IMR-90 (cell line): ENCODE data around the gene TIPIN. TPM values are rescaled to one million over a fixed set of nuclear protein-coding genes. Genes with fewer than 3 reads are reported as not detected.

Experiments
- ATAC-seq: fragments of 200-7000 bp; cut with Tn5 transposase; 2 replicates; pipeline ENCODE4 v1.9.1; 2020; ENCODE audit warnings: low read depth, mild to moderate bottlenecking, moderate library complexity
- BruUV-seq: library from RNA; stranded (reverse); fragments of 400-500 nt; replicated peaks from 2 replicates; lab custom pipeline; 2021; lab: Mats Ljungman, UMichigan
- CTCF ChIA-PET: fragments of 300-600 bp; formaldehyde crosslinking; extraction: SDS; loops from one replicate; lab custom pipeline; 2021; ENCODE audit warnings: antibody characterized with exemption; lab: Yijun Ruan, JAX
- POLR2A ChIA-PET: fragments of 300-600 bp; sonication (Branson Sonifier 250); formaldehyde crosslinking; loops from one replicate; lab custom pipeline; 2022; ENCODE audit warnings: antibody characterized with exemption; ENCODE audit not compliant: unreplicated experiment; lab: Charles Lee
- DNase-seq: peaks from one replicate; pipeline ENCODE4 v3.0.0; 2013
- H2AFZ ChIP-seq: replicated peaks from 2 replicates; pipeline ENCODE3; 2013; ENCODE audit warnings: low read length, mild to moderate bottlenecking; ENCODE audit not compliant: poor library complexity
- H2AK5ac ChIP-seq: 2 replicates; pipeline ENCODE4 v1.6.1; 2013; ENCODE audit warnings: low read depth, low read length, inconsistent platforms
- H2AK9ac ChIP-seq: replicated peaks from 2 replicates; pipeline ENCODE3; 2013; ENCODE audit warnings: mild to moderate bottlenecking, low read depth, low read length, moderate library complexity; ENCODE audit not compliant: poor library complexity
- H2BK120ac ChIP-seq: 2 replicates; pipeline ENCODE4 v1.6.1; 2013; ENCODE audit warnings: low read depth, low read length, inconsistent platforms
- H2BK15ac ChIP-seq: 3 replicates; pipeline ENCODE4 v1.6.1; 2013; ENCODE audit warnings: low read depth, low read length, inconsistent platforms
- H2BK20ac ChIP-seq: 2 replicates; pipeline ENCODE4 v1.6.1; 2013; ENCODE audit warnings: low read depth, mild to moderate bottlenecking, inconsistent platforms, low read length, moderate library complexity
- H2BK5ac ChIP-seq: 2 replicates; pipeline ENCODE4 v1.6.1; 2013; ENCODE audit warnings: mild to moderate bottlenecking, low read depth, low read length, inconsistent platforms; ENCODE audit not compliant: poor library complexity, severe bottlenecking
- H3K14ac ChIP-seq: replicated peaks from 2 replicates; pipeline ENCODE4 v1.6.1; 2013; ENCODE audit warnings: low read depth, low read length, inconsistent platforms
- H3K18ac ChIP-seq: 2 replicates; pipeline ENCODE4 v1.6.1; 2013; ENCODE audit warnings: low read depth, low read length, control low read depth
- H3K23ac ChIP-seq: 2 replicates; pipeline ENCODE4 v1.6.1; 2013; ENCODE audit warnings: low read depth, low read length, inconsistent platforms
- H3K27ac ChIP-seq: 2 replicates; pipeline ENCODE4 v1.5.1; 2013; ENCODE audit warnings: mild to moderate bottlenecking, control low read depth, low read length; ENCODE audit not compliant: insufficient read depth
- H3K27me3 ChIP-seq: 2 replicates; pipeline ENCODE4 v1.6.1; 2013; ENCODE audit warnings: low read length; ENCODE audit not compliant: control insufficient read depth, insufficient read depth
- H3K36me3 ChIP-seq: 2 replicates; pipeline ENCODE4 v1.6.1; 2013; ENCODE audit warnings: low read length, mixed read lengths; ENCODE audit not compliant: control insufficient read depth, insufficient read depth
- H3K4ac ChIP-seq: 2 replicates; pipeline ENCODE4 v1.6.1; 2013; ENCODE audit warnings: low read depth, low read length, inconsistent platforms
- H3K4me1 ChIP-seq: 2 replicates; pipeline ENCODE4 v1.6.1; 2013; ENCODE audit warnings: low read length, mixed read lengths; ENCODE audit not compliant: control insufficient read depth, insufficient read depth
- H3K4me2 ChIP-seq: 2 replicates; pipeline ENCODE4 v1.6.1; 2013; ENCODE audit warnings: low read depth, mild to moderate bottlenecking, control low read depth, low read length, moderate library complexity
- H3K4me3 ChIP-seq: 2 replicates; pipeline ENCODE4 v1.5.1; 2013; ENCODE audit warnings: low read depth, mild to moderate bottlenecking, control low read depth, low read length, moderate library complexity; ENCODE audit not compliant: insufficient read depth
- H3K56ac ChIP-seq: 2 replicates; pipeline ENCODE4 v1.6.1; 2013; ENCODE audit warnings: low read length, inconsistent platforms; ENCODE audit not compliant: insufficient read depth; ENCODE audit errors: extremely low read depth
- H3K79me1 ChIP-seq, 2 experiments: 2 replicates each; pipeline ENCODE4 v1.6.1; 2013; ENCODE audit warnings: low read length in 2 of 2, inconsistent platforms in 1 of 2, low read depth in 1 of 2
- H3K9ac ChIP-seq: 2 replicates; pipeline ENCODE4 v1.6.1; 2013; ENCODE audit warnings: low read depth, low read length, control low read depth
- H3K9me1 ChIP-seq: 2 replicates; pipeline ENCODE4 v1.6.1; 2013; ENCODE audit warnings: low read length, inconsistent platforms; ENCODE audit not compliant: insufficient read depth
- H3K9me3 ChIP-seq: 2 replicates; pipeline ENCODE4 v1.6.1; 2013; ENCODE audit warnings: low read length; ENCODE audit not compliant: control insufficient read depth, insufficient read depth
- H4K20me1 ChIP-seq: 2 replicates; pipeline ENCODE4 v1.6.1; 2013; ENCODE audit warnings: low read length, inconsistent platforms; ENCODE audit not compliant: insufficient read depth
- H4K5ac ChIP-seq: 2 replicates; pipeline ENCODE4 v1.6.1; 2013; ENCODE audit warnings: mild to moderate bottlenecking, low read depth, low read length, control low read depth
- H4K8ac ChIP-seq, 2 experiments: 2 replicates each; pipeline ENCODE4 v1.6.1; 2013; ENCODE audit warnings: low read depth in 2 of 2, low read length in 2 of 2, control low read depth in 1 of 2, inconsistent platforms in 1 of 2
- H4K91ac ChIP-seq: 2 replicates; pipeline ENCODE4 v1.6.1; 2013; ENCODE audit warnings: low read depth, low read length, inconsistent platforms; ENCODE audit not compliant: insufficient read depth
- BHLHE40 ChIP-seq: fragments of 150-350 bp; IDR thresholded peaks from 2 replicates; pipeline ENCODE4 v1.6.1; 2016; ENCODE audit warnings: mild to moderate bottlenecking, low read depth, low read length
- CEBPB ChIP-seq: IDR thresholded peaks from 2 replicates; pipeline ENCODE4 v1.6.1; 2012; ENCODE audit warnings: low read depth, low read length, improper control_type of control experiment
- CHD1 ChIP-seq: IDR thresholded peaks from 2 replicates; pipeline ENCODE4 v1.6.1; 2012; ENCODE audit warnings: low read depth, low read length, improper control_type of control experiment
- FOS ChIP-seq: fragments of 150-350 bp; IDR thresholded peaks from 2 replicates; pipeline ENCODE4 v1.6.1; 2016; ENCODE audit warnings: low read depth, low read length
- MAFK ChIP-seq: IDR thresholded peaks from 2 replicates; pipeline ENCODE4 v1.6.1; 2012; ENCODE audit warnings: low read depth, low read length, improper control_type of control experiment
- MAZ ChIP-seq: IDR thresholded peaks from 2 replicates; pipeline ENCODE4 v1.6.1; 2012; ENCODE audit warnings: low read depth, mild to moderate bottlenecking, low read length, improper control_type of control experiment, moderate library complexity, borderline replicate concordance
- MXI1 ChIP-seq: IDR thresholded peaks from 2 replicates; pipeline ENCODE4 v1.6.1; 2012; ENCODE audit warnings: low read depth, mild to moderate bottlenecking, low read length, moderate library complexity, borderline replicate concordance
- NFE2L2 ChIP-seq: fragments of 150-350 bp; IDR thresholded peaks from 2 replicates; pipeline ENCODE4 v1.6.1; 2016; ENCODE audit warnings: low read depth, mild to moderate bottlenecking, low read length
- POLR2A ChIP-seq: IDR thresholded peaks from 2 replicates; pipeline ENCODE4 v1.6.1; 2012; ENCODE audit warnings: mild to moderate bottlenecking, low read depth, low read length
- RAD21 ChIP-seq: IDR thresholded peaks from 2 replicates; pipeline ENCODE4 v1.6.1; 2012; ENCODE audit warnings: low read length, improper control_type of control experiment
- RCOR1 ChIP-seq: IDR thresholded peaks from 2 replicates; pipeline ENCODE4 v1.6.1; 2012; ENCODE audit warnings: mild to moderate bottlenecking, low read length, improper control_type of control experiment; ENCODE audit not compliant: insufficient replicate concordance
- RFX5 ChIP-seq: IDR thresholded peaks from 2 replicates; pipeline ENCODE4 v1.8.0; 2012; ENCODE audit warnings: low read depth, mild to moderate bottlenecking, low read length, moderate library complexity
- SMC3 ChIP-seq: fragments of 150-350 bp; IDR thresholded peaks from 2 replicates; pipeline ENCODE4 v1.6.1; 2016; ENCODE audit warnings: low read depth, mild to moderate bottlenecking, antibody characterized with exemption, low read length, moderate library complexity
- WGBS, 2 experiments: methylation state at CpG; one replicate each; pipeline versions ENCODE4 v1.1.5 to v1.1.7; 2013; ENCODE audit warnings: missing lambda C conversion rate in 2 of 2; ENCODE audit not compliant: insufficient read length in 1 of 2; ENCODE audit errors: extremely low coverage in 2 of 2; 5-methylcytosine and 5-hydroxymethylcytosine counted together
- dilution Hi-C: fragments of 300-500 bp; cut with HindIII; formaldehyde crosslinking; loops from one replicate; pipeline ENCODE4 v1.14.3; 2018; ENCODE audit warnings: low sequenced_read_pairs; ENCODE audit not compliant: unreplicated experiment
- in situ Hi-C: fragments of 300-500 bp; cut with MboI; formaldehyde crosslinking; loops from 3 replicates; pipeline ENCODE4 v1.14.3; 2019; ENCODE audit warnings: low sequenced_read_pairs, inconsistent platforms, mixed read lengths
- intact Hi-C: fragments of 100-400 bp; cut with micrococcal nuclease; formaldehyde crosslinking; loops from 2 replicates; pipeline ENCODE4 v1.10.0; 2022
- polyA plus RNA-seq, 3 experiments: library from polyadenylated mRNA; depleted of rRNA; stranded (reverse); fragments of >200 nt; gene quantifications; 2 replicates each; pipeline ENCODE4 v1.2.3, GENCODE V29; 2012; ENCODE audit warnings: low replicate concordance in 1 of 3
- total RNA-seq: library from RNA; depleted of rRNA; stranded (reverse); fragments of >200 nt; gene quantifications from 2 replicates; pipeline ENCODE4 v1.2.3, GENCODE V29; 2012
- TF ChIP-seq, protein P1 (sequence below): fragments of 150-350 bp; IDR thresholded peaks from 2 replicates; pipeline ENCODE4 v1.6.1; 2017; ENCODE audit warnings: mild to moderate bottlenecking, antibody characterized with exemption, low read length, low read depth
- TF ChIP-seq, protein P2 (sequence below): conservative IDR thresholded peaks from 2 replicates; pipeline ENCODE4 v1.5.1; 2012; ENCODE audit warnings: mild to moderate bottlenecking, low read depth, low read length, improper control_type of control experiment
- TF ChIP-seq, protein P3 (sequence below): fragments of 150-350 bp; IDR thresholded peaks from 2 replicates; pipeline ENCODE4 v1.6.1; 2016; ENCODE audit warnings: low read depth, mild to moderate bottlenecking, low read length, moderate library complexity, borderline replicate concordance

TIPIN gene
- total and polyA plus RNA-seq, 2 of the 4 experiments (the other 2 are of a cell fraction), result 6.3 to 7.3 TPM

DNA sequence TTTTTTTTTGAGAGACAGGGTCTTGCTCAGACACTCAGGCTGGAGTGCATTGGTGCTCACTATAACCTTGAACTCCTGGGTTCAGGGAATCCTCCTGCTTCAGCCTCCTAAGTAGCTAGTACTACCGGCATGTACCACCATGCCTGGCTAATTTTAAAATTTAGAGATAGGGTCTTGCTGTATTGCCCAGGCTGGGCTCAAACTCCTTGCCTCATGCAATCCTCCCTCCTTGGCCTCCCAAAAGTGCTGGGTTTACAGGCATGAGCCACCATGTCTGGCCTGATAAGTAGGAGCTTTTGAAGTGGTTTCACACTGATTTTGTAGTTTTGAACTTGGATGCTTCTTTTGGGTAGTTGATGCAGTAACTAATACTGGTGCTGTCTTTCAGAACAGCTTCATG lies 38.0 kb upstream of the TIPIN start:
- Histone ChIP-seq H2BK120ac (no peak overlapping the region), H2AK9ac (no peak overlapping the region), H3K18ac (no peak overlapping the region), H3K27ac (no peak overlapping the region), H2BK15ac (no peak overlapping the region), H3K4me1 (peaks cover 1% of the 10 kb centered on the region), H3K4ac (no peak overlapping the region), H3K9me3 (no peaks in the 10 kb centered on the region), H3K9me1 (peaks cover 15% of the 10 kb centered on the region), H3K79me1 (peaks cover 4 to 74% of the 10 kb centered on the region in 2 experiments; a peak in 3 of 4 replicates), H3K14ac (no peak overlapping the region), H3K36me3 (peaks cover 2% of the 10 kb centered on the region), H2AFZ (no peak overlapping the region), H4K8ac (no peak overlapping the region), H3K9ac (no peak overlapping the region), H4K5ac (no peak overlapping the region), H4K20me1 (peaks cover 77% of the 10 kb centered on the region), H3K23ac (no peak overlapping the region), H3K4me3 (no peak overlapping the region), H3K27me3 (no peaks in the 10 kb centered on the region), H3K4me2 (no peak overlapping the region), H4K91ac (no peak overlapping the region), H2AK5ac (no peak overlapping the region), H2BK20ac (no peak overlapping the region), H2BK5ac (no peak overlapping the region), H3K56ac (no peak overlapping the region)
- dilution Hi-C loops (no loop called here), in situ Hi-C loops (no loop called here), intact Hi-C loops (no loop called here)
- DNase-seq, result no peak
- ChIA-PET CTCF (no interaction called here), POLR2A (no interaction called here)
- ATAC-seq, result no peak
- TF ChIP-seq BHLHE40 (no peak), CHD1 (no peak), RCOR1 (no peak), SMC3 (no peak), CEBPB (no peak), RAD21 (no peak), MXI1 (no peak), NFE2L2 (no peak), POLR2A (no peak), RFX5 (no peak), FOS (no peak), MAZ (no peak), MAFK (no peak)
- TF ChIP-seq, protein P1, sequence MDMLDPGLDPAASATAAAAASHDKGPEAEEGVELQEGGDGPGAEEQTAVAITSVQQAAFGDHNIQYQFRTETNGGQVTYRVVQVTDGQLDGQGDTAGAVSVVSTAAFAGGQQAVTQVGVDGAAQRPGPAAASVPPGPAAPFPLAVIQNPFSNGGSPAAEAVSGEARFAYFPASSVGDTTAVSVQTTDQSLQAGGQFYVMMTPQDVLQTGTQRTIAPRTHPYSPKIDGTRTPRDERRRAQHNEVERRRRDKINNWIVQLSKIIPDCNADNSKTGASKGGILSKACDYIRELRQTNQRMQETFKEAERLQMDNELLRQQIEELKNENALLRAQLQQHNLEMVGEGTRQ, result no peak
- TF ChIP-seq, protein P2, sequence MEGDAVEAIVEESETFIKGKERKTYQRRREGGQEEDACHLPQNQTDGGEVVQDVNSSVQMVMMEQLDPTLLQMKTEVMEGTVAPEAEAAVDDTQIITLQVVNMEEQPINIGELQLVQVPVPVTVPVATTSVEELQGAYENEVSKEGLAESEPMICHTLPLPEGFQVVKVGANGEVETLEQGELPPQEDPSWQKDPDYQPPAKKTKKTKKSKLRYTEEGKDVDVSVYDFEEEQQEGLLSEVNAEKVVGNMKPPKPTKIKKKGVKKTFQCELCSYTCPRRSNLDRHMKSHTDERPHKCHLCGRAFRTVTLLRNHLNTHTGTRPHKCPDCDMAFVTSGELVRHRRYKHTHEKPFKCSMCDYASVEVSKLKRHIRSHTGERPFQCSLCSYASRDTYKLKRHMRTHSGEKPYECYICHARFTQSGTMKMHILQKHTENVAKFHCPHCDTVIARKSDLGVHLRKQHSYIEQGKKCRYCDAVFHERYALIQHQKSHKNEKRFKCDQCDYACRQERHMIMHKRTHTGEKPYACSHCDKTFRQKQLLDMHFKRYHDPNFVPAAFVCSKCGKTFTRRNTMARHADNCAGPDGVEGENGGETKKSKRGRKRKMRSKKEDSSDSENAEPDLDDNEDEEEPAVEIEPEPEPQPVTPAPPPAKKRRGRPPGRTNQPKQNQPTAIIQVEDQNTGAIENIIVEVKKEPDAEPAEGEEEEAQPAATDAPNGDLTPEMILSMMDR, result no peak
- TF ChIP-seq, protein P3, sequence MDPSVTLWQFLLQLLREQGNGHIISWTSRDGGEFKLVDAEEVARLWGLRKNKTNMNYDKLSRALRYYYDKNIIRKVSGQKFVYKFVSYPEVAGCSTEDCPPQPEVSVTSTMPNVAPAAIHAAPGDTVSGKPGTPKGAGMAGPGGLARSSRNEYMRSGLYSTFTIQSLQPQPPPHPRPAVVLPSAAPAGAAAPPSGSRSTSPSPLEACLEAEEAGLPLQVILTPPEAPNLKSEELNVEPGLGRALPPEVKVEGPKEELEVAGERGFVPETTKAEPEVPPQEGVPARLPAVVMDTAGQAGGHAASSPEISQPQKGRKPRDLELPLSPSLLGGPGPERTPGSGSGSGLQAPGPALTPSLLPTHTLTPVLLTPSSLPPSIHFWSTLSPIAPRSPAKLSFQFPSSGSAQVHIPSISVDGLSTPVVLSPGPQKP, result no peak
- WGBS, 2 experiments, result no CpG with 5 or more reads among the region's 1 CpG
- BruUV-seq, result no TSS peak
